Vein endothelial cell (primary cell): Measurements from ENCODE around the gene BMAL2. TPM values are rescaled to one million over a fixed set of nuclear protein-coding genes. Genes with fewer than 3 reads are reported as not detected.

Experiments used
- total RNA-seq: library from RNA; depleted of rRNA; stranded (reverse); fragments of >200 nt; gene quantifications from 2 replicates; pipeline ENCODE4 v1.2.3, GENCODE V29; 2012

Gene BMAL2
- total RNA-seq, result 36.4 and 37.9 TPM in 2 replicates

GRCh38 chr12:27332714-27333402 is at the start of gene BMAL2:
Gene BMAL2 (plus strand): TSS chr12:27332836. CDS start chr12:27333073, 237 bp downstream.

Other genes with a start within 250 kb of the BMAL2 start
- 39.4 and 63.7 TPM in 2 replicates for gene STK38L, start 88.5 kb upstream of the BMAL2 start, total RNA-seq
- not detected in 2 replicates for gene SMCO2, start 113.9 kb downstream of the BMAL2 start, total RNA-seq
- gene PPFIBP1, start 191.4 kb downstream of the BMAL2 start, total RNA-seq, result 203 and 250 TPM in 2 replicates